ENCODE results near the gene SLC13A2. TPM values are rescaled to one million over a fixed set of nuclear protein-coding genes. Genes with fewer than 3 reads are reported as not detected.

The SLC13A2 gene
- total and polyA plus RNA-seq, 12 donors, result not detected

DNA sequence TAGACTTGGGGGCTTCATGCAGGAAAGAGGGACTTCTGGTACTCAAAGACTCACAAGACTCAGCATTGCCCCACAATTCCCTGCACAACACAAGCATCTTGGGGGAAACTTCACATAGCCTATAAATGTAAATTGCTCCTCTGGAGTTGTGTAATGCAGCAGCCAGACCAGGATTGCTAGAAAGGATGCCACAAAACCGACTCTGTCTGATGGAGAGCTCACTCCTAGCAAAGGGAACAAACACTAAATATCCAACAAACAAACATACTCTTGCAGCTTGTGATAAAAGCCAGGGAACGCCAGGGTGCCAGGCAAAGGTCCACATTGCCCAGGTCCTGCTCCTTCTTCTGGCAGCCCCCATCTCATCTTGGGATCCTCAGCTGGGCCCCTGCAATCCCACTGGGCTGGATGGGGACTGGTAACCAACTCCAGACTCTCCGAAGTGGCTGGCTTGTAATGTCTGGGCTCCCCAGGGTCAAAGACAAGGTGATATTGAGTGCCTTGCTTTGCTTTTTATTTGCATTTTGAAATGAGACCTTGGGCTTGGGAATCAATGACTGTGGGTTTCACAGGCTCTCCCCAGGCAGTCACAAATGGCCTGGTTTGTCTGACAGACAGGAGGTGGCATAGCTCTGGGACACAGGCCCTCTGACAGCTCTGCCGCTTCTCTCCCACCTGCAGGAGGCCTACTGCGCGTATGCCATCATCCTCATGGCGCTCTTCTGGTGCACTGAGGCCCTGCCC lies 15.3 kb downstream of the SLC13A2 start:
- TF ChIP-seq, protein P1, sequence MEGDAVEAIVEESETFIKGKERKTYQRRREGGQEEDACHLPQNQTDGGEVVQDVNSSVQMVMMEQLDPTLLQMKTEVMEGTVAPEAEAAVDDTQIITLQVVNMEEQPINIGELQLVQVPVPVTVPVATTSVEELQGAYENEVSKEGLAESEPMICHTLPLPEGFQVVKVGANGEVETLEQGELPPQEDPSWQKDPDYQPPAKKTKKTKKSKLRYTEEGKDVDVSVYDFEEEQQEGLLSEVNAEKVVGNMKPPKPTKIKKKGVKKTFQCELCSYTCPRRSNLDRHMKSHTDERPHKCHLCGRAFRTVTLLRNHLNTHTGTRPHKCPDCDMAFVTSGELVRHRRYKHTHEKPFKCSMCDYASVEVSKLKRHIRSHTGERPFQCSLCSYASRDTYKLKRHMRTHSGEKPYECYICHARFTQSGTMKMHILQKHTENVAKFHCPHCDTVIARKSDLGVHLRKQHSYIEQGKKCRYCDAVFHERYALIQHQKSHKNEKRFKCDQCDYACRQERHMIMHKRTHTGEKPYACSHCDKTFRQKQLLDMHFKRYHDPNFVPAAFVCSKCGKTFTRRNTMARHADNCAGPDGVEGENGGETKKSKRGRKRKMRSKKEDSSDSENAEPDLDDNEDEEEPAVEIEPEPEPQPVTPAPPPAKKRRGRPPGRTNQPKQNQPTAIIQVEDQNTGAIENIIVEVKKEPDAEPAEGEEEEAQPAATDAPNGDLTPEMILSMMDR (IDR thresholded peaks at IDR 0.05), result no peak
- Histone ChIP-seq H3K4me1 (no peaks in the 10 kb centered on the region), H3K27me3 (peaks cover 0 to 37% (median 4%) of the 10 kb centered on the region in 7 donors), H3K4me3 (no peak overlapping the region), H3K27ac (no peak overlapping the region), H3K36me3 (no peaks in the 10 kb centered on the region), H3K9me3 (no peaks in the 10 kb centered on the region)
- DNase-seq (no peak), ATAC-seq (no peak)
- 77 to 84% methylated on average over 7 of the region's 7 CpGs for WGBS, 2 donors
- intact Hi-C loops (cut with DNase I), result no loop called here

DNA sequence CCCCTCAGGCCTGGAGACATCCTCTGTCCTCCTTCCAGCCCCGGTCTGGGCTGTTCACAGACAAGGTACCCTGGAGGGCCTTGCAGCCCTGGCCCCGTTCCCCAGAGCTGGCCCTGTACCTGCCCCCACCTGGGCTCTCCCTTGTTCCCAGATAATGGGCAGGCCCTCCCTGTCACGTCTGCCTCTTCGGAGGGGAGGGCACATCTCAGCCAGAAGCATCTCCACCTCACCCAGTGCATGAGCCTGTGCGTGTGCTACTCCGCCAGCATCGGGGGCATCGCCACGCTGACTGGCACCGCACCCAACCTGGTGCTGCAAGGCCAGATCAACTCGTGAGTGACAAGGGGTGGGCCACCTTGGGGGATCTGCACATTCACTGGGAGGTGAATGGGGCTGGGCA lies 17.8 kb downstream of the SLC13A2 start:
- Histone ChIP-seq H3K4me3 (no peak overlapping the region), H3K36me3 (no peaks in the 10 kb centered on the region), H3K27me3 (peaks cover 0 to 28% (median 3%) of the 10 kb centered on the region in 7 donors), H3K27ac (no peak overlapping the region), H3K9me3 (no peaks in the 10 kb centered on the region), H3K4me1 (no peaks in the 10 kb centered on the region)
- intact Hi-C loops (cut with DNase I), result loop anchor here in 2 of 10 donors (5.0 to 10.0 kb wide), 2 partner anchors 66 to 121 kb away; partner anchors contain the start of gene RSKR (in 2 of the 2)
- ATAC-seq (no peak), DNase-seq (no peak)
- WGBS, 2 donors, result 79 to 82% methylated on average over 11 of the region's 11 CpGs
- TF ChIP-seq, protein P1 (IDR thresholded peaks at IDR 0.05), result no peak

DNA sequence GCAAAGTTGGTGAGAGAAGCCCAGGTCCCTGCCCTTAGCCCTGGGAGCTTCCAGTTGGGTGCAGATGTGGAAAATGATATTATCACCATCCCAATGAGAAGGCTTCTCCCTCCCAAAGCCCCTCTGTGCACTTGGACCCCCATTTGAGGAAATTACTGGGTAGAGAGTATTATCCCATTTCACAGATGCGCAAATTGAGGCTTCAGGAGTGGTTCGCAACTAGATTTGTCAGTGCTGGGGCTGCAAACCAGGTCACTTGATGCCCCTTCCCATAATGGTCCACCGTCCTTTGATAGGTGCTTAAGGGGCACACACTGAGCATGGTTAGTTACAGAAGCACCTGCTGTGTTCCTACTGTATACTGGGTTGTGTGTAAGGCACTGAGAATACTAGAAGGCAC lies 18.4 kb downstream of the SLC13A2 start:
- intact Hi-C loops (cut with DNase I), result loop anchor here in 2 of 10 donors (5.0 to 10.0 kb wide), 2 partner anchors 67 to 120 kb away; partner anchors contain the start of gene RSKR (in 2 of the 2)
- DNase-seq (no peak), ATAC-seq (no peak)
- no peaks in the 10 kb centered on the region for H3K4me1 ChIP-seq
- TF ChIP-seq, protein P1 (IDR thresholded peaks at IDR 0.05), result no peak
- no peak overlapping the region for H3K27ac ChIP-seq
- no peaks in the 10 kb centered on the region for H3K36me3 ChIP-seq
- H3K27me3 ChIP-seq, result peaks cover 0 to 28% (median 3%) of the 10 kb centered on the region in 7 donors
- 87 to 90% methylated on average over 3 of the region's 3 CpGs for WGBS, 2 donors
- H3K9me3 ChIP-seq, result no peaks in the 10 kb centered on the region
- no peak overlapping the region for H3K4me3 ChIP-seq

DNA sequence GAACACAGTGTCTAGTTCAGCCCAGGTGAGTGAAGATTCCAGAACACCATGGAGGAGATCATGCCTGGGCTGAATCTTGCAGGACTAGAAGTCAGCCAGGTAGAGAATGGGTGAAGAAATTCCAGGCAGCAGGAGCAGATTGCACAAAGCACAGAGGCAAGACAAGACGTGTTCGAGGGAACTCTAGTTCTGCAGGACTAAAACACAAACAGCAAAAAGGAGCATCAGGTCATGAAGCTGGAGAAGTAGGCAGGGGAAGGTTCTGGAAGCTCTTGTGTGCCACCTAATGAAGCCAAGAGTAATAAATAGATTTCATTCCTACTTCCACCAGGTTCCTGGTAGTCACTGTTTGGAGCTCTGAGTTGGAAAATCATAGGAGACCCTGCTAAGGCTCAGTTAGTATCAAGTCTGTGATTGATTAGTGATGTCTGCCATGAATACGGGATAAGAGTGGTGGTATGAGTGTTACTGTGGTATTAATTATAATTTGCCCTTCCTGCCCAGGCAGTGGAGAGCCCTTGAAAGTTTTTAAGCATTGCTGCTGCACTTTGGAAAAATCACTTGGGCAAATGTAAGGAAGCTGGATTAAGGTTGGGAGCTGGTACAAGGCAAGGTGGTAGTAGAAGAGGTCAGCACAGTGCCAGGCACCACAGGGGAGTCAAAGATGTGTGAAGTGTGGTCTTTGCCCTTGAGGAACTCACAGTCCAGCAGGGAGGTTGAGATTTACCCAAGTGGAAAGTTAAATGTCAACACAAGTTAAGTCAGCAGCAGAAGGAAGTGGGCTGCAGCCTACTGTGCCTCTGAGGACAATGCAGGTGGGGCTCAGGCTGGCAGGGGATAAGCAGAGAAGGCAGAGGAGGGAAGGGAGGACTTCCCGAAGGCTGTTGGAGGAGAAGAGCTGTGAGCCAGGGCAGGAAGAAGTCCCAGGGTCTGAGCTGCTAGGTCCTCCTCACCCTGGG lies 19.2 kb downstream of the SLC13A2 start:
- H3K9me3 ChIP-seq, result no peaks in the 10 kb centered on the region
- H3K27ac ChIP-seq, result no peak overlapping the region
- WGBS, 2 donors, result 61 to 69% methylated on average over 4 of the region's 4 CpGs
- H3K4me1 ChIP-seq, result no peaks in the 10 kb centered on the region
- no peak for ATAC-seq
- H3K4me3 ChIP-seq, result no peak overlapping the region
- H3K36me3 ChIP-seq, result no peaks in the 10 kb centered on the region
- TF ChIP-seq, protein P1 (IDR thresholded peaks at IDR 0.05), result no peak
- intact Hi-C loops (cut with DNase I), result loop anchor here in 2 of 10 donors (5.0 to 10.0 kb wide), 2 partner anchors 68 to 120 kb away; partner anchors contain the start of gene RSKR (in 2 of the 2)
- peaks cover 0 to 29% (median 3%) of the 10 kb centered on the region in 7 donors for H3K27me3 ChIP-seq
- DNase-seq, result no peak
